ENCODE results near the gene MAD2L1BP.
"Not testable (repeated sequence)": the region's sequence is repeated elsewhere in the genome, so short reads cannot be mapped to it uniquely, and the experiment has no call there.

MAD2L1BP gene

DNA sequence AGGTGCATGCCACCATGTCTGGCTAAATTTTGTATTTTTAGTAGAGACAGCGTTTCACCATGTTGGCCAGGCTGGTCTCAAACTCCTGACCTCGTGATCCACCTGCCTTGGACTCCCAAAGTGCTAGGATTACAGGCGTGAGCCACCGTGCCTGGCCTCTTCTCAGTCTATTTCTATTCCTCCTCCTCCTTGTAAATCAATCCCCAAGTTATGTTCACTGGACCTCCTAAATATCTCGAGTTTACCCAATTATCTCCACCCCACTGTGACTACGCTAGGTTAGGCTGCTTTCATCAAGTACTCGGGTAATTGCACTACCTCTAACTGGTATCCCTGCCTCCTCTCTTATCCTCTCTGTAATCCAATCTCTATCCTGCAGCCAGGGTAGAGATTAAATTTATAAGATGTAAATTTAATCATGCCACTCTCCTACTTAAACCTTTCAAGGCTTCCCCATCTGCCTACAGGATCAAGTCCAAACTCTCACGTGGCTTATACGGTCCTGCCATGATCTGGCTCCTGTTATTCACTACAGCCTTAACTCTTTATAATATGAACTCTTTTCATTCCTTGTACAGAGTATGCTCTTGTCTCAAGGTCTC, 837 bp upstream of the MAD2L1BP start:
- Mint-ChIP-seq H3K36me3 (ENCODE audit: low read depth) (peaks cover 16% of the 10 kb centered on the region), H3K27me3 (no peaks in the 10 kb centered on the region), H3K4me3 (peak overlapping the region; percentile 96), H3K9me3 (no peaks in the 10 kb centered on the region), H3K4me1 (ENCODE audit: low read depth) (peaks cover 57% of the 10 kb centered on the region), H3K27ac (peak overlapping the region; percentile 94)

DNA sequence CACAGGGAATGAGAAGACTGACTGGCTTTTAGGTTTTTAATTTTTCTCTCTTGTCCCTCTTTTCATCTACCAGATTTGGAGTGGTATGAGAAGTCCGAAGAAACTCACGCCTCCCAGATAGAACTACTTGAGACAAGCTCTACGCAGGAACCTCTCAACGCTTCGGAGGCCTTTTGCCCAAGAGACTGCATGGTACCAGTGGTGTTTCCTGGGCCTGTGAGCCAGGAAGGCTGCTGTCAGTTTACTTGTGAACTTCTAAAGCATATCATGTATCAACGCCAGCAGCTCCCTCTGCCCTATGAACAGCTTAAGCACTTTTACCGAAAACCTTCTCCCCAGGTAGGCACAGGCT, 644 bp downstream of the MAD2L1BP start:
- Mint-ChIP-seq H3K4me1 (ENCODE audit: low read depth) (peaks cover 55% of the 10 kb centered on the region), H3K4me3 (peak overlapping the region; percentile 96), H3K27ac (peak overlapping the region; percentile 94), H3K36me3 (ENCODE audit: low read depth) (peaks cover 29% of the 10 kb centered on the region), H3K9me3 (no peaks in the 10 kb centered on the region), H3K27me3 (no peaks in the 10 kb centered on the region)

DNA sequence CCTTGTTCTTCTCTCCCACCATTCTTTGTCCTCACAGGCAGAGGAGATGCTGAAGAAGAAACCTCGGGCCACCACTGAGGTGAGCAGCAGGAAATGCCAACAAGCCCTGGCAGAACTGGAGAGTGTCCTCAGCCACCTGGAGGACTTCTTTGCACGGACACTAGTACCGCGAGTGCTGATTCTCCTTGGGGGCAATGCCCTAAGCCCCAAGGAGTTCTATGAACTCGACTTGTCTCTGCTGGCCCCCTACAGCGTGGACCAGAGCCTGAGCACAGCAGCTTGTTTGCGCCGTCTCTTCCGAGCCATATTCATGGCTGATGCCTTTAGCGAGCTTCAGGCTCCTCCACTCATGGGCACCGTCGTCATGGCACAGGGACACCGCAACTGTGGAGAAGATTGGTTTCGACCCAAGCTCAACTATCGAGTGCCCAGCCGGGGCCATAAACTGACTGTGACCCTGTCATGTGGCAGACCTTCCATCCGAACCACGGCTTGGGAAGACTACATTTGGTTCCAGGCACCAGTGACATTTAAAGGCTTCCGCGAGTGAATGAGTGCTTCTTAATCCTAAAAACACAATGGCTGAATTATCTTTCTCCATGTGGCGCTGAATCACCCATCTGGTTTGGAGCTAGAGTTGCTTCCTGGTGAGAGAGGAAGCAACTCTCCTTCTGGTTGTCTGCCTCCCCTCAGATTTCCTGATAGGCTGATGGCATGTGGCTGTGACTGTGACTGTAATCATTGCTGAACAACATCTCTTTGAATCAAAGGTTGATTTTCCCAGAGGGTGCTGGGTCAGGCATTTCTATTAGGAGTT, 4.6 kb downstream of the MAD2L1BP start:
- peaks cover 52% of the 10 kb centered on the region for H3K4me1 Mint-ChIP-seq (ENCODE audit: low read depth)
- H3K4me3 Mint-ChIP-seq: no peak overlapping the region
- no peaks in the 10 kb centered on the region for H3K27me3 Mint-ChIP-seq
- peaks cover 39% of the 10 kb centered on the region for H3K36me3 Mint-ChIP-seq (ENCODE audit: low read depth)
- H3K27ac Mint-ChIP-seq: no peak overlapping the region
- no peaks in the 10 kb centered on the region for H3K9me3 Mint-ChIP-seq

DNA sequence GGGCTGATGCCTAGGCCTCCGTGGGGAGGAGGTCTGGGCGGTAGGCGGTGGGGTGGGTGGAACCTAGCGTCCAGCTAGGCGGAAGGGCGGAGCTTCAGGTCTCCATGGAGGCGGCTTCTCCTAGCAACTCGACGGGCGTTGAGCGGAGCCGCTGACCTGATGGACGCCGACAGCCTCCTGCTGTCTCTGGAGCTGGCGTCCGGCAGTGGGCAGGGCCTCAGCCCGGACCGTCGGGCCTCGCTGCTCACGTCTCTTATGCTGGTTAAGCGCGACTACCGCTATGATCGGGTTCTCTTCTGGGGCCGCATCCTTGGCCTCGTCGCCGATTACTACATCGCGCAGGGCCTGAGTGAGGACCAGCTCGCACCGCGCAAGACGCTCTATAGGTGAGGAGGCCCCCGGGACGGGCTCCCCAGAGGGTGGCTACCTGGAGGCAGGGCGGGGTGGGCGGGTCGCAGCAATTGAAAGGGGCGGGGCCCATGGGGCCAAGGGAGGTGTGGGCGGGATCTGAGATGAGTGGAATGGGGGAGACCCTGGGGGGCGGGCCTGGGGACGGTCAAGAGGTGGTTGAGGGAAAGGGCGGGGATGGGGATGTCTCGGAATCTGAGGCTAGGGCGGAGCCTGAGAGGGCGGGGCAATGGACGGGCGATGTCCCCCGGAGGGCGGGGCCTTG, 9.4 kb downstream of the MAD2L1BP start, which contains the start of gene RSPH9:
RSPH9 (plus strand) TSS at position 97 of the 673 bp plus-strand sequence; CDS start at position 160, 63 bp downstream.
- Mint-ChIP-seq H3K27me3 (no peaks in the 10 kb centered on the region), H3K9me3 (no peaks in the 10 kb centered on the region), H3K4me3 (peak within 1 kb of the TSS; percentile 82), H3K4me1 (ENCODE audit: low read depth) (peaks cover 15% of the 10 kb centered on the region), H3K36me3 (ENCODE audit: low read depth) (peaks cover 20% of the 10 kb centered on the region), H3K27ac (peak within 1 kb of the TSS; percentile 32)

DNA sequence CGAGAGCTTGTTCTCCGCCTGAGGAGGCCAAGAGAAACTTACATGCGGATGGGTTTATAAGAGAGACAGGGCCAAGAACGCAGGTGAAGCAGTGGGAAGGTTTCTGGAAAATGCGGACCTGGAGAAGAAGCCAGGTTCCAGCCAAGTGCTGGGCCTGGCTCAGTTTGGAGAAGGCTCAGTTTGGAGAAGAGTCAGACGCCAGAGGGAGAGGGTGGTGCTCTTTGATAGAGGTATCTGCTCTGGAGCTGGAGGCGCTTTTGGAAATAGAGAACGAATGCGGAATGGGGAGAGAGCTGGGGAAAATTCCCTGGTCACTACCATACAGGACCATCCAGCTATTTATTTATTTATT, 9.9 kb downstream of the MAD2L1BP start:
- no peaks in the 10 kb centered on the region for H3K9me3 Mint-ChIP-seq
- peak overlapping the region; percentile 32 for H3K27ac Mint-ChIP-seq
- peaks cover 10% of the 10 kb centered on the region for H3K4me1 Mint-ChIP-seq (ENCODE audit: low read depth)
- H3K27me3 Mint-ChIP-seq: no peaks in the 10 kb centered on the region
- peaks cover 15% of the 10 kb centered on the region for H3K36me3 Mint-ChIP-seq (ENCODE audit: low read depth)
- peak overlapping the region; percentile 82 for H3K4me3 Mint-ChIP-seq

DNA sequence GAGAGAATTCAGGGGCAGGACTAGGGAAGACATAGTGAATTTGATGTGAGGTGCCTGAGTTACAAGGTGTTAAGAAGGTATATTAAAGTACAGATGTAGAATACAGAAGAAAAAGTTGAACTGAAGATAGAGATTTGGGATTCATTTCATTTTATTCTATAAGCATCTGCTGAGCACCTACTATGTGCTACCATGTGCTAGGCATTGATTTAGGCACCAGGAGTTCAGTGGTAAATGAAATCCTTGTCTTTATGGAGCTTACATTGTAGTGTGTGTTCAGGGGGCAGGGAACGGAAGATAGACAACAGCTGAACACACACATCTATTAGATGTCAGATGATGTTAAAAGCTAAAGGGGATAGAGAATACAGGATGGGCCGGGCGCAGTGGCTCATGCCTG, 12.0 kb downstream of the MAD2L1BP start:
- no peak overlapping the region for H3K27ac Mint-ChIP-seq

DNA sequence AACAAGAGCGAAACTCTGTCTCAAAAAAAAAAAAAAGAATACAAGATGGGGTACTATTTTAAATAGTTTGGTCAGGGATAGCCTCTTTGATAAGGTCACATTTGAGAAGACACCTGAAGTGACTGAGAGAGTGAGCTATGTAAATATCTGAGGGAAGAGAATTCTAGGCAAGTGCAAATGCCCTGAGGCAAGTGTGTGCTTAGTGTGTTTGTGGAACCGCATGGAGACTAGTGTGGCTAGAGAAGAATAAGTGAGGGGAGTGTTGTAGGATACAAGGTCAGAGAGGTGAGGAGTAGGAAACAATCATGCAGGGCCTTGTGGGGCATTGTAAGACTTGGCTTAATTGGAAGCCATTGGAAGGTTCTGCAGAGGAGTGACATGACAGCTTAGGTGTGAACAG, 12.6 kb downstream of the MAD2L1BP start:
- Mint-ChIP-seq H3K36me3 (ENCODE audit: low read depth) (no peaks in the 10 kb centered on the region), H3K9me3 (no peaks in the 10 kb centered on the region), H3K27ac (no peak overlapping the region), H3K4me1 (ENCODE audit: low read depth) (peaks cover 5% of the 10 kb centered on the region), H3K4me3 (no peak overlapping the region), H3K27me3 (no peaks in the 10 kb centered on the region)

More for the DNA sequence above, 12.0 kb downstream of the MAD2L1BP start:
- no peaks in the 10 kb centered on the region for H3K27me3 Mint-ChIP-seq
- H3K4me3 Mint-ChIP-seq: no peak overlapping the region
- H3K9me3 Mint-ChIP-seq: no peaks in the 10 kb centered on the region
- peaks cover 5% of the 10 kb centered on the region for H3K4me1 Mint-ChIP-seq (ENCODE audit: low read depth)
- peaks cover 4% of the 10 kb centered on the region for H3K36me3 Mint-ChIP-seq (ENCODE audit: low read depth)

DNA sequence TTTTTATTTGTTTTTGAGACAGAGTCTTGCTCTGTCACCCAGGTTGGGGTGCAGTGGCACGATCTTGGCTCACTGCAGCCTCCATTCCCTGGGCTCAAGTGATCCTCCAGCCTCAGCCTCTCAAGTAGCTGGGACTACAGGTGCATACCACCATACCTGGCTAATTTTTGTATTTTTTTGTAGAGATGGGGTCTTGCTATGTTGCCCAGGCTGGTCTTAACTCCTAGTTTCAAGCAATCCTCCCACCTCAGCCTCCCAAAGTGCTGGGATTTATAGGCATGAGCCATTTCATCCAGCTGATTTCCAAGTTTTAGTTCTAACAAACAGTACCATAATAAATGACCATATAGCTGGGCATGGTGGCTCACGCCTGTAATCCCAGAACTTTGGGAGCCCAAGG, 17.2 kb downstream of the MAD2L1BP start:
- H3K27me3 Mint-ChIP-seq; H3K36me3 Mint-ChIP-seq (ENCODE audit: low read depth); H3K4me3 Mint-ChIP-seq; H3K27ac Mint-ChIP-seq; H3K4me1 Mint-ChIP-seq (ENCODE audit: low read depth); H3K9me3 Mint-ChIP-seq: not testable (repeated sequence)

DNA sequence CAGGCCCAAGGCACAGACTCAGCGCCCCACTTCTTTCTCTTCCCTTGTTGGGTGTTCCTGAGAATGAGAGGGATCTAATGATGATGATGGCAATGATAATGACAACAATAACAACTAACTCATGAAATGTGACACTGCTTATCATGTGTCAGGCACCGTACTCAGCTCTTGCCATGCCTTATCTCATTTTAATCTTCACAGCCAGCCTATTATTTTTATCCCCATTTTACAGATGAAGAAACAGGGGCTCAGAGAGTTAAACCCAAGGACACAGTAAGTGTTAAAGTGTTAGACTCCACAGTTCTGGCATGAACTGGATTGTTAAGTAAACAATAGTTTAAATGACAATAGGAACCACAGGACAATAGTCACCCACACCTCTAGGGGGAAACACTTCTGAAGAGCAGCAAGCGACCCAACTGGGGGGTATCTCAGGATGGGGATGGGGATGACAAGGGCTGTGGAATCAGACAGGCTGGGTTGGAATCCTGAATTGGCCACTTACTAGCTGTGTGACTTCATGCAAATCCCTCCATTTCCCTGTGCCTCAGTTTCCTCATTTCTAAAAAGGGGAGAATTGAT, 21.7 kb downstream of the MAD2L1BP start:
- Mint-ChIP-seq H3K27me3 (peaks cover 5% of the 10 kb centered on the region), H3K9me3 (no peaks in the 10 kb centered on the region), H3K4me3 (no peak overlapping the region)

DNA sequence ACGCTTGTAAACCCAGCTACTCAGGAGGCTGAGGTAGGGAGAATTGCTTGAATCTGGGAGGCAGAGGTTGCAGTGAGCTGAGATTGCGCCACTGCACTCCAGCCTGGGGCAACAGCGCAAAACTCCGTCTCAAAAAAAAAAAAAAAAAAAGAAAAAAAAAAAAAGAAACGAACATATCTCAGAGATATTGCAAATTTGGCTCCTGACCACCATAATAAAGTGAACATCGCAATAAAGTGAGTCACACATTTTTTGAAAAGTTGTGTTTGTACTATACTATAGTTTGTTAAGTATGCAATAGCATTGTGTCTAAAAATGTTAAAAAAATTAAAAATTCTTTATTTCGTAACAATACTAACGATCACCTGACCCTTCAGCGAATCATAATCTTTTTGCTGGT, 22.5 kb downstream of the MAD2L1BP start:
- H3K4me1 Mint-ChIP-seq (ENCODE audit: low read depth): no peaks in the 10 kb centered on the region
- no peak overlapping the region for H3K4me3 Mint-ChIP-seq
- H3K9me3 Mint-ChIP-seq: no peaks in the 10 kb centered on the region
- H3K27ac Mint-ChIP-seq: no peak overlapping the region
- H3K27me3 Mint-ChIP-seq: peaks cover 5% of the 10 kb centered on the region
- H3K36me3 Mint-ChIP-seq (ENCODE audit: low read depth): no peaks in the 10 kb centered on the region

More for the DNA sequence above, 21.7 kb downstream of the MAD2L1BP start:
- no peak overlapping the region for H3K27ac Mint-ChIP-seq
- H3K4me1 Mint-ChIP-seq (ENCODE audit: low read depth): no peaks in the 10 kb centered on the region
- no peaks in the 10 kb centered on the region for H3K36me3 Mint-ChIP-seq (ENCODE audit: low read depth)

DNA sequence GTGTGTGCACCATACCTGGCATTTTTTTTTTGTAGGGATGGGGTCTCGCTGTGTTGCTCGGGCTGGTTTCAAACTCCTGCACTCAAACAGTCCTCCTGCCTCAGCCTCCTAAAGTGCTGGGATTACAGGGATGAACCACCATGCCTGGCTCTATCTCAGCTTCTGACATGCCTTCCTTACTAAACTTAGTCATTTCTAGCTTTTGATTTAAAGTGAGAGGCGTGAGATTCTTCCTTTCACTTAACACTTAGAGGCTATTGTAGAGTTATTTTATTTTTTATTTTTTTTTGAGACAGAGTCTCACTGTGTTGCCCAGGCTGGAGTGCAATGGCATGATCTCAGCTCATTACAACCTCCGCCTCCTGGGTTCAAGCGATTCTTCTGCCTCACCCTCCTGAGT, 27.3 kb downstream of the MAD2L1BP start:
- H3K36me3 Mint-ChIP-seq (ENCODE audit: low read depth): not testable (repeated sequence)
- H3K4me1 Mint-ChIP-seq (ENCODE audit: low read depth): peaks cover 11% of the 10 kb centered on the region

DNA sequence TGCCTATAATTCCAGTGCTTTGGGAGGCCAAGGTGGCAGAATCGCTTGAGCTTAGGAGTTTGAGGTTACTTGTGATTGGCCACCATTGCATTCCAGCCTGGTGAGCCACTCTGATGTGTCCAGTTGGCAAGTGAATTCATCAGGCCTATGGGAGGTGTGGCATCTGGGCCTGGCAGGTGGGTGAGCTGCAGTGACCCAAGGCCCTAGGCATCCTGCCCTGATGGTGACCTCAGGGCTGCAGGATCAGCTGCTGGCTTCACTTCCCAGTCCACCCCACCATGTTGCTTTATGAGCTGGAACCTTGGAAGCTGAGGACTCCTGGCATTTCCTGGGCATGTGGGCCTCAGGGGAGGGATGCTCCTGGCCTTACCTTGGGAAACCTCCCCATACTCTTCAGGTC, 29.7 kb downstream of the MAD2L1BP start:
- peaks cover 2% of the 10 kb centered on the region for H3K36me3 Mint-ChIP-seq (ENCODE audit: low read depth)
- H3K27me3 Mint-ChIP-seq: peaks cover 5% of the 10 kb centered on the region
- no peak overlapping the region for H3K27ac Mint-ChIP-seq
- H3K9me3 Mint-ChIP-seq: no peaks in the 10 kb centered on the region
- peaks cover 33% of the 10 kb centered on the region for H3K4me1 Mint-ChIP-seq (ENCODE audit: low read depth)
- H3K4me3 Mint-ChIP-seq: no peak overlapping the region

More for the DNA sequence above, 27.3 kb downstream of the MAD2L1BP start:
- H3K27me3 Mint-ChIP-seq, H3K27ac Mint-ChIP-seq, H3K9me3 Mint-ChIP-seq, H3K4me3 Mint-ChIP-seq: not testable (repeated sequence)

DNA sequence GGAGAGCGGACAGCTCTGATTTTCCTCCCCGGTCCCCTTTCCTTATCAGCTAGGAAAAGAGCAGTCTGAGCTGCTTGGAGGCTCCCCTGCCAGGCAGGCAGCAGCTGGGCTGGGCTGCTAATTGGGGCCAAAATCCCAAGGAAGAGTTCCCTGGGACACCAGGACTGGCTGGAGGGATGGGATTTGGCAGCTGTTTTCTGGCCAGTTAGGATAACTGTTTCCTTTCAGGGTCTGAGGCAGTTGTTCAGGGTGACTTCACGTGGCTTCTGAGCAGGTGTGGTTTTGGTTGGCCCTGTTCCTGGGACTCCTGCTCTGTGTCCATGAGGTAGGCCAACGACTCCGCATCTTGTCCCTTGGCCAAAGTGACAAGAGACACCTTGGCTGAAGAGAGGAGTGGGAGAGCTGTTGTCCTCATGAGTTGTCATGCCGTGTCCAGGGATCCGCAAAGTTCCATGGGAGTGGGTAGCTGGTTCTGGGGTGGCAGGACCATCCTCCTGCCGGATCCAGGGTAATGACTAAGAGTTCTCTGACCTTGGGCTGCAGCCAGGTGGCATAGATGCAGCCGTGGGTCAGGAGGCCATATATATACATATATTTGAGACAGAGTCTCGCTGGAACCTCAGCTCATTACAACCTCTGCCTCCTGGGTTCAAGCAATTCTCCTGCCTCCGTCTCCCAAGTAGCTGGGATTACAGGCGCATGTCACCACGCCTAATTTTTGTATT, 30.7 kb downstream of the MAD2L1BP start:
- Mint-ChIP-seq H3K36me3 (ENCODE audit: low read depth) (peaks cover 4% of the 10 kb centered on the region), H3K4me1 (ENCODE audit: low read depth) (peaks cover 35% of the 10 kb centered on the region), H3K27me3 (no peaks in the 10 kb centered on the region), H3K9me3 (no peaks in the 10 kb centered on the region), H3K4me3 (no peak overlapping the region), H3K27ac (no peak overlapping the region)

DNA sequence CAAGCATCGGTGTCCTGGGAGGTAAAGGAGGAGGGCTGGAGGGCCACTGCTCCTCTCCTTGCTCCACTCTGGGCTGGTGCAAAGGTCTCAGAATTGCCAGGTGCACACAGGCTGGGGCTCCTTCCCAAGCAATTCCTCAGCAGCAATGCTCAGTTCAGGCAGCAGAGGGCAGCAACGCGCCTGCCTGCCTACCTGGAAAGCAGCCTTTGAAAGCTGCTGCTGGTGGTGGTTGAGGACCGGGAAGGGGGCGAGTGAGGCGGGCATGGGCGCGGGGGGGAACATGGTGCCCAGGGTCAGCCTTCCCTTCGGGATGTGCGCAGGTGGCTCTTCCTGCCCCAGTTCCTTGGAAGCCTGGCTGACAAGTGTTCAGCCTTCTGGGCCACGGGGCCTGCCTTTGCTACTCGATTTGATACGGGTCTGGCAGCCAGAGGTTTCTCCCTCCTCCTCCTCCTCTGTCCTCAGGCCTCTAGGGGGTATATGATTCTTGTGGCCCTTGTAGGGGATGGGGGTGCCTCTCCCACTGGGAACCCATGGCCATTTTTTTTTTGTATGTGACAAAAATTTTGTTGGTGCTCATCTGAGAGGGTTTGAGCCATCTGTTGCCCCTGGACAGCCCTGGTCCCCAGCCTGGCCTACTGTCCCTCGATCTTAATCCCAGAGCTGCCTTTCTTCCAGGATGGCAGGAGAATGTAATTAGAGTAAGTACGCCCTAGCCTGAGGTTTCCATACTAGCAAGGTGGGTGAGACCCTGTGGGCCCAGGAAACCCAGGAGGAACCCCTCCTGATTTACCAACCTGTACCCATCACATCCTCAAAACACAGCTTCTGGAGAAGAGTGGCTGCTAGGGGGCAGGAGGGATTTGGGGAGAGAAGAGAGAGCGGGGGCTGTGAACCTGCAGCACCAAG, 31.9 kb downstream of the MAD2L1BP start:
- Mint-ChIP-seq H3K36me3 (ENCODE audit: low read depth) (peaks cover 11% of the 10 kb centered on the region), H3K9me3 (no peaks in the 10 kb centered on the region), H3K4me1 (ENCODE audit: low read depth) (peaks cover 35% of the 10 kb centered on the region), H3K27me3 (no peaks in the 10 kb centered on the region), H3K27ac (peak overlapping the region; percentile 71), H3K4me3 (peak overlapping the region; percentile 58)

All from stimulated activated naive CD8-positive, alpha-beta T cell treated with anti-CD3 and anti-CD28 coated beads, Interleukin-15, Interleukin-2, amounts not matched to agents 100 ng/mL and 50 ng/mL, for 24 hours (primary cell).